ENCODE results near the gene PPT2.
"Not testable (repeated sequence)": the region's sequence is repeated elsewhere in the genome, so short reads cannot be mapped to it uniquely, and the experiment has no call there.

Gene PPT2

GRCh38 chr6:32176476-32177182, 22.7 kb downstream of the PPT2 start:
- DNase-seq (ENCODE audit: low spot score) = no peak

- DNase-seq (ENCODE audit: low spot score) = peak; percentile 65
Measured at GRCh38 chr6:32177183-32177787, 23.3 kb downstream of the PPT2 start.

GRCh38 chr6:32177788-32178546, 24.0 kb downstream of the PPT2 start, which contains the start of gene RNF5:
Gene RNF5, plus strand, starts transcription at chr6:32178405. Its CDS starts 107 bp downstream, at chr6:32178512.
- DNase-seq (ENCODE audit: low spot score) = peak; percentile 91

- DNase-seq (ENCODE audit: low spot score) = no peak
Measured at GRCh38 chr6:32178547-32179440, 24.9 kb downstream of the PPT2 start.

- no peak for DNase-seq (ENCODE audit: low spot score)
Measured at GRCh38 chr6:32179766-32180405, 25.9 kb downstream of the PPT2 start.

- no peak for DNase-seq (ENCODE audit: low spot score)
Measured at GRCh38 chr6:32181148-32181702, 27.3 kb downstream of the PPT2 start.

GRCh38 chr6:32181915-32182529, 28.1 kb downstream of the PPT2 start:
- DNase-seq (ENCODE audit: low spot score) = no peak

GRCh38 chr6:32182555-32182981, 28.6 kb downstream of the PPT2 start:
- no peak for DNase-seq (ENCODE audit: low spot score)

- DNase-seq (ENCODE audit: low spot score) = no peak
Measured at GRCh38 chr6:32183030-32183429, 29.1 kb downstream of the PPT2 start.

GRCh38 chr6:32183483-32184083, 29.6 kb downstream of the PPT2 start:
- DNase-seq (ENCODE audit: low spot score) = no peak

- no peak for DNase-seq (ENCODE audit: low spot score)
Measured at GRCh38 chr6:32184084-32184640, 30.2 kb downstream of the PPT2 start, which contains the start of gene AGER. Gene AGER, minus strand, starts transcription at chr6:32184253. Its CDS starts 31 bp downstream, at chr6:32184222.

- DNase-seq (ENCODE audit: low spot score) = not testable (repeated sequence)
Measured at GRCh38 chr6:32185681-32186131, 31.8 kb downstream of the PPT2 start.

GRCh38 chr6:32186151-32186840, 32.4 kb downstream of the PPT2 start:
- DNase-seq (ENCODE audit: low spot score) = not testable (repeated sequence)

GRCh38 chr6:32187009-32187709, 33.2 kb downstream of the PPT2 start:
- no peak for DNase-seq (ENCODE audit: low spot score)

GRCh38 chr6:32187725-32188380, 33.9 kb downstream of the PPT2 start:
- not testable (repeated sequence) for DNase-seq (ENCODE audit: low spot score)

- DNase-seq (ENCODE audit: low spot score) = no peak
Measured at GRCh38 chr6:32188381-32189068, 34.6 kb downstream of the PPT2 start.

- DNase-seq (ENCODE audit: low spot score) = no peak
Measured at GRCh38 chr6:32189069-32189741, 35.3 kb downstream of the PPT2 start.

Measured in D341Med (cell line).